ENCODE measurements around the gene MCOLN3.
A peak's percentile ranks its signal among the peaks of the same experiment; 100 is the strongest.
"Not testable (repeated sequence)": the region's sequence is repeated elsewhere in the genome, so short reads cannot be mapped to it uniquely, and the experiment has no call there.

The MCOLN3 gene

GRCh38 chr1:85049735-85050166 lies 1.5 kb upstream of the MCOLN3 start:
- no peak for DNase-seq (ENCODE audit: low read depth)

- DNase-seq (ENCODE audit: low read depth) = no peak
These were observed 616 bp downstream of the MCOLN3 start for GRCh38 chr1:85047472-85048295.

- no peak for DNase-seq (ENCODE audit: low read depth)
These were observed 1.2 kb downstream of the MCOLN3 start for GRCh38 chr1:85047144-85047471.

- no peak for DNase-seq (ENCODE audit: low read depth)
These were observed 5.9 kb downstream of the MCOLN3 start for GRCh38 chr1:85042413-85042812.

- DNase-seq (ENCODE audit: low read depth) = no peak
These were observed 6.5 kb downstream of the MCOLN3 start for GRCh38 chr1:85041793-85042192.

- DNase-seq (ENCODE audit: low read depth) = no peak
These were observed 15.1 kb downstream of the MCOLN3 start for GRCh38 chr1:85033221-85033620.

GRCh38 chr1:85030536-85030935 lies 17.8 kb downstream of the MCOLN3 start:
- DNase-seq (ENCODE audit: low read depth) = no peak

- no peak for DNase-seq (ENCODE audit: low read depth)
These were observed 20.1 kb downstream of the MCOLN3 start for GRCh38 chr1:85028151-85028550.

- no peak for DNase-seq (ENCODE audit: low read depth)
These were observed 20.9 kb downstream of the MCOLN3 start for GRCh38 chr1:85027242-85027983.

GRCh38 chr1:85025940-85026339 lies 22.4 kb downstream of the MCOLN3 start:
- DNase-seq (ENCODE audit: low read depth) = no peak

- no peak for DNase-seq (ENCODE audit: low read depth)
These were observed 23.6 kb downstream of the MCOLN3 start for GRCh38 chr1:85024736-85025135.

- DNase-seq (ENCODE audit: low read depth) = no peak
These were observed 25.6 kb downstream of the MCOLN3 start for GRCh38 chr1:85022700-85023099.

GRCh38 chr1:85019994-85020393 lies 28.3 kb downstream of the MCOLN3 start:
- no peak for DNase-seq (ENCODE audit: low read depth)

GRCh38 chr1:85015826-85016225 lies 32.5 kb downstream of the MCOLN3 start:
- DNase-seq (ENCODE audit: low read depth) = no peak

GRCh38 chr1:85005641-85006040 lies 42.7 kb downstream of the MCOLN3 start:
- not testable (repeated sequence) for DNase-seq (ENCODE audit: low read depth)

- no peak for DNase-seq (ENCODE audit: low read depth)
These were observed 46.6 kb downstream of the MCOLN3 start for GRCh38 chr1:85001742-85002141.

GRCh38 chr1:84998642-84999280 lies 49.5 kb downstream of the MCOLN3 start:
- peak; percentile 36 for DNase-seq (ENCODE audit: low read depth)

- DNase-seq (ENCODE audit: low read depth) = no peak
These were observed 50.4 kb downstream of the MCOLN3 start for GRCh38 chr1:84997667-84998600.

- no peak for DNase-seq (ENCODE audit: low read depth)
These were observed 51.2 kb downstream of the MCOLN3 start, which contains the start of gene MCOLN2 for GRCh38 chr1:84996846-84997666. Gene MCOLN2, minus strand, starts transcription at chr1:84997113. Its CDS starts 241 bp downstream, at chr1:84996872.

- DNase-seq (ENCODE audit: low read depth) = no peak
These were observed 52.6 kb downstream of the MCOLN3 start for GRCh38 chr1:84995484-84996334.
